Measurements from ENCODE around the gene TMEM205.
A peak's percentile ranks its signal among the peaks of the same experiment; 100 is the strongest.

GRCh38 chr19:11374433-11375142, 28.5 kb upstream of the TMEM205 start, which contains the start of gene SWSAP1:
- no peak for TF ChIP-seq CTCF (IDR thresholded peaks at IDR 0.05 in 4 of 5, conservative IDR thresholded peaks at IDR 0.05 in 1 of 5)
- TF ChIP-seq POLR2A (IDR thresholded peaks at IDR 0.05), result peak in 1 of 2 donors; percentile 47

All from gastrocnemius medialis (tissue), 4 donors.